Measurements from ENCODE around the gene CBX7. TPM values are rescaled to one million over a fixed set of nuclear protein-coding genes. Genes with fewer than 3 reads are reported as not detected.

Gene CBX7
- total RNA-seq, 2 donors from 2014 or later, result 18.6 to 33.4 TPM

- intact Hi-C loops (cut with DNase I, micrococcal nuclease), result no loop called here
- DNase-seq (no peak), ATAC-seq (no peak)
Measured at GRCh38 chr22:39130892-39131855, 21.3 kb downstream of the CBX7 start.

GRCh38 chr22:39130152-39130704 is 22.3 kb downstream of the CBX7 start:
- no peak for DNase-seq
- intact Hi-C loops (cut with DNase I, micrococcal nuclease), result no loop called here
- no peak for ATAC-seq

DNA sequence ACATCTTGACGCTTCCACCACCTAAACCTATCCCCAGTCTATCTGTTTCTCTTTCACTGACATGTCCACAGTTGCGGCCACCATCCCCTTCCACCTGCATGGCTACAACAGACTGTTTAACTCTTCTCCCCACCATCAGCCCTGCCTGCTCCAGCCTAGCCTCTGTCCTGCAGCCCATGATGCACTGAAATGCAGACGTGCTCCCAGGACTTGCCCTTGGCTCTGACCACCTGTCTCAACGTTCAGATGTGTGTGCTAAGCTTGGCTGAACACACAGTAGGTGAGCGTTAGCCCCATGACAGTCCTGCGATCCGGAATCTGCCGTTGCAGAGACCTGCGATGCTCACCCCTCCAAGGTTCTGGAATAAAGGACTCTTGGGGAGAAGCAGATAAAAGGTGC is 22.7 kb downstream of the CBX7 start:
- DNase-seq (no peak), ATAC-seq (no peak)
- intact Hi-C loops (cut with DNase I, micrococcal nuclease), result no loop called here

- ATAC-seq, result peak; percentile 97
- peak; percentile 56 to 64 for DNase-seq
- intact Hi-C loops (cut with DNase I, micrococcal nuclease), result no loop called here
Measured at GRCh38 chr22:39129081-39129480, 23.4 kb downstream of the CBX7 start.

DNA sequence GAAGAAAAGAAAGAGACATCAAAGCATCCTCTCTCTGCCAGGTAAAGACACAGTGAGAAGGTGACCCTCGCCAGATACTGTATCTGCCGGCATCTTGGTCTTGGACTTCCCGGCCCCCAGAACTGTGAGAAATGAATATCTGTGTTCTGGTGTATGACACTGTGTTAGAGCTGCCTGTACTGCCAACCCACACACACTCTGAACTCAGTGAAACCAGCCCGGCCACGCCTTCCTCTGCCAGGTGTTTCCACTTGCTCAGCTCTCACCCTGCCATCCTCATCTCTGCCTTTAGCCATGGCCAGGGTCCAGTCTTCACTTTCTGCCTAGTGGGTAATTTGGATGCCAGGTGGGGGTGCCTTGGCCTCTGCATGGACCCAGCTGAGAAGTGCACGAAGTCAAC is 24.0 kb downstream of the CBX7 start:
- ATAC-seq (peak; percentile 63), DNase-seq (no peak)
- intact Hi-C loops (cut with DNase I, micrococcal nuclease), result no loop called here

GRCh38 chr22:39125622-39126021 is 26.9 kb downstream of the CBX7 start:
- intact Hi-C loops (cut with DNase I, micrococcal nuclease), result no loop called here
- no peak for ATAC-seq

DNA sequence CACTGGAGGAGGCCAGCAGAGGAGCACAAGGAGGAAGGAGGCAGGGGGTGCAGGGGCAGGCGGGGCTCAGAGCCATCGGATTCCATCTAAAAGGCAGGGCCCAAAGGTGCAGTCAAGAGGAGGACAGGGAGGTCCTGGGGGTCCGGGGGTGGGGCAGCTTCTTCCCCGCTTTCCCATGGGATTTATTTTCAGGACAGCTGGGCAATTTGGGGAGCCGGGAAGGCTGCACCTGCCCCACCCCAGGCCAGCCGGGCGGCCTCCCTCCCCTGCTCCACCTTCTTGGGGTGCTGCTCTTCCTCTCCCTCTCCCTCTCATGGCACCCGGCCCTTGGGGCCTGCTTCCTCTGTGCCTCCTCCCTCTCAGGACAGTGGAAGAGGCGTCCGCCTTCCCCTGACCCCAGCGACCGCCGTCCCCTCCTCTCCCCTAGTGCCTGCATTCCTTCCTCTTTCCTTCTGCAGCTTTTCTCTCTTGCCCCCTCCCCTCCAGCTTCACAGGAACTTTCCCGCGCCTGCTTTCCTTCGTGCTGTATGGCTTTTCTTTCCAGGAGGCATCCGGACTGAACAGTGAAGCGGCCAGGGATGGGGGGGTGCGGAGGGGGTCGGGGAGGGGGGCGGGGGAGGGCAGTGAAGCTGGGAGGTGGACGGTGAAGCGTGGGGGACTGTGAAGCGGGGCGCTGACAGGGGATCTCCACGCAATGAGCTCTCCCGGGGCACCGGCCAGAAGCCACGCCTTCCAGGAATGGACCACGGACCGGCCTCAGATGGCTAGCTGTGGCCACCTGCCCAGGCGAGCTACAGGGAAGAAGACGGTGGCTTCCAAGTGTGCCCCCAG is 28.5 kb downstream of the CBX7 start:
- ATAC-seq (no peak), DNase-seq (no peak)
- intact Hi-C loops (cut with DNase I, micrococcal nuclease), result no loop called here

More at GRCh38 chr22:39125622-39126021, 26.9 kb downstream of the CBX7 start:
- no peak for DNase-seq

DNA sequence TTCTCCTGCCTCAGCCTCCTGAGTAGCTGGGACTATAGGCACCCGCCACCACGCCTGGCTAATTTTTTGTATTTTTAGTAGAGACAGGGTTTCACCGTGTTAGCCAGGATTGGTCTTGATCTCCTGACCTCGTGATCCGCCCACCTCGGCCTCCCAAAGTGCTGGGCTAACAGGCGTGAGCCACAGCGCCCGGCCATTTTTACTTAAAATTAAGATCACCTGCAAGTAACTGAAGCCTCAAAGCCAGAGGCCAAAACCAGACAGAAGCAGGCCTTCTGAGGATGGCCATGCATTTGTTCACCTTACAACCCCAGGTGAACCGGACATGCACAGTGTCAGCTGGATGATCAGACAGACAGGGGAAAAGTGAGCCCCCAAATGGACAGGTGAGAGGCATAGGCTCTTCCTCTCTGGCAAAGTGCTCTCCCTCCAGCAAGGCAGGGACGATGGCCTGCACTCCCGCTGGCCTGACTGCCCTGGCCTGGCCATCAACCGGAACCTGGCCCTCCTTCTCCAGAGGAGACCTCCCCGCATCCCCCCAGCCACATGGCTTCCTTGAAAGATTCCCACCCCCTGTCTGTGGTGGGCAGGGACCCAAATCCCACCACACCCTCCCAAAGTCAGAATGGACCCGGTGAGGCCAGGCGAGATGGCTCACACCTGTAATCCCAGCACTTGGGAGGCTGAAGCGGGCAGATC is 29.6 kb downstream of the CBX7 start:
- intact Hi-C loops (cut with DNase I, micrococcal nuclease), result no loop called here
- no peak for DNase-seq

DNA sequence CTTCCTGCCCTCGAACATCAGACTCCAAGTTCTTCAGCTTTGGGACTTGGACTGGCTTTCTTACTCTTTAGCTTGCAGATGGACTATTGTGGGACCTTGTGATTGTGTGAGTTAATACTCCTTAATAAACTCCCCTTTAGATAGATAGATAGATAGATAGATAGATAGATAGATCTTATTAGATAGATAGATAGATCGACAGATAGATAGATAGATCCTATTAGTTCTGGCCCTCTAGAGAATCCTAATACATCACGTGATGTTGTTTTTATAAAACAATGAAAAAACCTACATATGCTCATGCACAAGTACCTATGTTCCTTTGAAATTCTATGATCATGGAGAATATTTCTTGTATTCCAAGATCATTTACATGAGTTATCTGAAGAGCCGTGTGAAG is 31.5 kb downstream of the CBX7 start:
- no peak for ATAC-seq
- no peak for DNase-seq
- intact Hi-C loops (cut with DNase I, micrococcal nuclease), result no loop called here

More for the DNA sequence above, 29.6 kb downstream of the CBX7 start:
- ATAC-seq, result no peak

- peak; percentile 86 for ATAC-seq
- intact Hi-C loops (cut with DNase I, micrococcal nuclease), result loop anchor here in 1 of 2 donors (5.0 kb wide), 1 partner anchor 110 kb away; no protein-coding TSS in a partner anchor
- peak; percentile 56 to 82 for DNase-seq
Measured at GRCh38 chr22:39117585-39118191, 34.8 kb downstream of the CBX7 start.

DNA sequence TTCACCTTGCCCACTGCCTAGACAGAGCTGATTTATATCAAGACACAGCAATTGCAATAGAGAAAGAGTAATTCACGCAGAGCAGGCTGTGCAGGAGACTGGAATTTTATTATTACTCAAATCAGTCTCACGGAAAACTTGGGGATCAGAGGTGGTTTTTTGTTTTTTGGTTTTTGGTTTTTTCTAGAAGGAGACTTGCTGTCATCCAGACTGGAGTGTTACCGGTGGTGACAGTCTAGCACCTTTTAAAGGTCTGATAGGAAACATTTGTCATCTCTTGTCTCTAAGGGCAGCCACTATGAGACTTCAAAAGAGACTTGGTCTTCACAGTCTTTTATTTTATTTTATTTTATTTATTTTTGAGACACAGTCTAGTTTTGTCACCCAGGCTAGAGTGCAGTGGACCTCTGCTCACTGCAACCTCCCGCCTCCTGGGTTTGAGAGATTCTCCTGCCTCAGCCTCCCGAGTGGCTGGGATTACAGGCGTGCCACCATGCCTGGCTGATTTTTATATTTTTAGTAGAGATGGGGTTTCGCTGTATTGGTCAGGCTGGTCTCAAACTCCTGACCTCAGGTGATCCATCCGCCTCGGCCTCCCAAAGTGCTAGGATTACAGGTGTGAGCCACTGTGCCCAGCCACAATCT is 36.4 kb downstream of the CBX7 start:
- intact Hi-C loops (cut with DNase I, micrococcal nuclease), result loop anchor here in 1 of 2 donors (5.0 kb wide), 1 partner anchor 109 kb away; no protein-coding TSS in a partner anchor
- ATAC-seq, result no peak

DNA sequence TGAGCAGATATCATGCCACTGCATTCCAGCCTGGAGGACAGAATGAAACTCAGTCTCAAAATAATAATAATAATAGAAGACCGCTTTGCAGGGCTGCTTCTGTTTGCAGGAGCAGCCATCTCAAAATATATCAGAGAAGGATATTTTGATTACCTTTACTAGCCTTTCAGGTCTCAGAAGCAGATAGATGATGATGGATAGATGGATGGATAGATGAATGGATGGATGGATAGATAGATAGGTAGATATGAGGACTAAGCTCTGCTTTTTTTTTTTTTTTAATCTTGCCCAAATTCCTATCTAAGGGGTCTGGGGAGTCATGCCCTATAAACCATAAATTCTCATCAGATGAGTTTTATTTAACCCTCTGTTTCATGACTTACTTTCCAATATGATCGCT is 36.9 kb downstream of the CBX7 start:
- ATAC-seq, result no peak
- intact Hi-C loops (cut with DNase I, micrococcal nuclease), result loop anchor here in 1 of 2 donors (5.0 kb wide), 1 partner anchor 108 kb away; no protein-coding TSS in a partner anchor
- DNase-seq, result no peak

More for the DNA sequence above, 36.4 kb downstream of the CBX7 start:
- no peak for DNase-seq

DNA sequence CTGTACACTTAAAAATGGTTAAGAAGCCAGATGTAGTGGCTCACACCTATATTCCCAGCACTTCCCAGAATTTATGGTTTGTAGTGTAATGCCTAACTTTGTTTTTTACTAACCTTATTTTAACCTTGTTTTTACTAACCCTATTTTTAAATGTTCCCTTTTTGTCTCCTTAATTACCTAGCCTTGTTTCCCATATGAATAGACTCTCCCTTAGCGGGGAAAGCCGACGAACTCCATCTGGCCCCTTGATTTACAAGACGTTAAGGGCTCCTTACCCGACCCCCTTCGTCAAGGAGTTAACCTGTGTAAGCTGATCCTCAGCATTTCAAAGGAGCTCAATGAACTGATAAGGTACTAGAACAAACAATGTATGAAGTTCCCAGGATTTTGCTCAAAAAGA is 38.4 kb downstream of the CBX7 start:
- intact Hi-C loops (cut with DNase I, micrococcal nuclease), result no loop called here
- no peak for ATAC-seq
- DNase-seq, result no peak

- peak; percentile 40 for ATAC-seq
- intact Hi-C loops (cut with DNase I, micrococcal nuclease), result no loop called here
- DNase-seq, result no peak
Measured at GRCh38 chr22:39110631-39111561, 41.6 kb downstream of the CBX7 start.

GRCh38 chr22:39109361-39109760 is 43.1 kb downstream of the CBX7 start:
- ATAC-seq, result no peak
- intact Hi-C loops (cut with DNase I, micrococcal nuclease), result no loop called here
- no peak for DNase-seq

DNA sequence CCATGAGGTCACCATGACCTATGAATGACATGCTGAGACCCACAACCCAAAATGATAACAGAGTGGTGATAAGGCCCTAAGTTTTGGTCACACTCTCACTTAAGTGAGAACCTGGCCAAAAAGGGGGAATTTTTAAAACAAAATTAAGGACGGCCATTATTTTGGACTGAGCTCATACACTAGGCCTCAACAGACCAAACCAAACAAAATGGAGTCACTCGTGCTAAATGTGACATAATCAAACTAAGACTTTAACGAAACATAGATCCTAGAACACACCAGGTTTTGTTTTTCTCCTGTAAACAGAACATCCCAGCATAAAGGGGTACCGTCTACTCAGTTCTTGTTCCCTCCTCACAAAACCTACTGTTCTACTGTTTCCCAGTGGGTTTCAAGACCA is 44.0 kb downstream of the CBX7 start:
- ATAC-seq, result no peak
- DNase-seq, result no peak
- intact Hi-C loops (cut with DNase I, micrococcal nuclease), result no loop called here

DNA sequence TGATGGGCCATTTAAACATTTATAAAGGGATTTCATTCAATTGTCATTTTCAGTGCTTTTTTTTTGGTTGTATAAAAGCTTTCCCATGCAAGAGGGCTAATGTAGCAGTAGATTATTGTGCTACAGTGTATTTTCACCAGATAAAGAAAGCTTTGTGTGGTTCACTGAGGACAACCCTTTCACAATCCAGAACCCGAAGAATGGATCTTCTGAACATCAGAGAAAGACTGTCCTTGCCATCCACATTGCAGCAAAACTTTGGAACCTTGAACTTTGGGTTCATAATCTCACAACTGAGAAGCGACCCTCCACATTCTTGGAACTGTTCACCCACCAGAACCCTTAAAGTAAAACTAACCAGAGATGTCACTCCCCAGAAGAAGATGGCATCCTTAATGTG is 46.2 kb downstream of the CBX7 start:
- DNase-seq, result no peak
- ATAC-seq, result no peak
- intact Hi-C loops (cut with DNase I, micrococcal nuclease), result no loop called here

Data from left colon (tissue), 2 donors.